ENCODE data around the gene TMEM115. TPM values are rescaled to one million over a fixed set of nuclear protein-coding genes. Genes with fewer than 3 reads are reported as not detected.

The TMEM115 gene
- total RNA-seq, 1 experiment from 2014 or later: 56.6 TPM

GRCh38 chr3:50325113-50325480 is 34.2 kb downstream of the TMEM115 start:
- Histone ChIP-seq H3K9me2 (replicated peaks; ENCODE audit: low read length) (no peaks in the 10 kb centered on the region), H3K36me3 (ENCODE audit: low read depth, low read length) (peaks cover 5% of the 10 kb centered on the region; the same call in 1 of the 2 replicates), H3K79me2 (ENCODE audit: low read length) (peaks cover 28% of the 10 kb centered on the region), H3K4me2 (ENCODE audit: low read length) (no peak overlapping the region), H3K4me1 (ENCODE audit: insufficient read depth, low read length) (peaks cover 15% of the 10 kb centered on the region; the same call in 1 of the 2 replicates), H2AFZ (ENCODE audit: low read length) (no peak overlapping the region), H3K27me3 (ENCODE audit: low read length) (no peaks in the 10 kb centered on the region), H4K20me1 (ENCODE audit: low read length) (no peaks in the 10 kb centered on the region), H3K9me3 (ENCODE audit: low read length) (no peaks in the 10 kb centered on the region), H3K4me3 (ENCODE audit: low read length) (no peak overlapping the region), H3K27ac (ENCODE audit: low read length) (no peak overlapping the region), H3K9ac (ENCODE audit: low read length) (no peak overlapping the region), H3F3A (ENCODE audit: low read length, unreplicated experiment) (no peaks in the 10 kb centered on the region)
- TF ChIP-seq CTCF (conservative IDR thresholded peaks at IDR 0.05; ENCODE audit: low read depth, low read length) (no peak), EZH2phosphoT487 (IDR thresholded peaks at IDR 0.05; ENCODE audit: borderline replicate concordance, low read length) (no peak), EZH2 (IDR thresholded peaks at IDR 0.05; ENCODE audit: low read length, unreplicated experiment) (no peak)
- ChIA-PET POLR2A (ENCODE audit: unreplicated experiment) (interaction anchor here (0.6 kb wide), 1 partner anchor 90 kb away, joined by 5 read pairs; no protein-coding TSS in a partner anchor), CTCF (interaction anchor here (0.6 to 1.0 kb wide), 3 partner anchors 12 to 1673 kb away, joined by 3 to 4 read pairs (median 3); partner anchors contain the start of gene IFRD2)
- intact Hi-C loops (cut with micrococcal nuclease): no loop called here
- ATAC-seq (no peak), DNase-seq (no peak)
- BruUV-seq (replicated peaks): no TSS peak

GRCh38 chr3:50324351-50325112 is 34.8 kb downstream of the TMEM115 start:
- H4K20me1 ChIP-seq (ENCODE audit: low read length): no peaks in the 10 kb centered on the region
- intact Hi-C loops (cut with micrococcal nuclease): loop anchor here (1.0 to 5.0 kb wide), 2 partner anchors 50 to 127 kb away; no protein-coding TSS in a partner anchor
- no peak overlapping the region for H3K27ac ChIP-seq (ENCODE audit: low read length)
- ATAC-seq: peak; percentile 25
- no peak overlapping the region for H3K4me3 ChIP-seq (ENCODE audit: low read length)
- no TSS peak for BruUV-seq (replicated peaks)
- H3K79me2 ChIP-seq (ENCODE audit: low read length): peaks cover 33% of the 10 kb centered on the region
- peaks cover under 1% of the 10 kb centered on the region; the same call in 1 of the 2 replicates for H3K36me3 ChIP-seq (ENCODE audit: low read depth, low read length)
- H2AFZ ChIP-seq (ENCODE audit: low read length): no peak overlapping the region
- peaks cover 21% of the 10 kb centered on the region for H3K4me1 ChIP-seq (ENCODE audit: insufficient read depth, low read length)
- H3K9ac ChIP-seq (ENCODE audit: low read length): no peak overlapping the region
- no peaks in the 10 kb centered on the region for H3F3A ChIP-seq (ENCODE audit: low read length, unreplicated experiment)
- ChIA-PET POLR2A (ENCODE audit: unreplicated experiment) (interaction anchor here (0.6 kb wide), 2 partner anchors 11 to 89 kb away, joined by 5 to 6 read pairs; no protein-coding TSS in a partner anchor), CTCF (interaction anchor here (0.6 to 1.4 kb wide), 7 partner anchors 13 to 1673 kb away, joined by 3 to 7 read pairs (median 4); partner anchors contain the start of genes HYAL1, HYAL3, IFRD2 and NAA80)
- no peak for TF ChIP-seq EZH2 (IDR thresholded peaks at IDR 0.05; ENCODE audit: low read length, unreplicated experiment)
- TF ChIP-seq EZH2phosphoT487 (IDR thresholded peaks at IDR 0.05; ENCODE audit: borderline replicate concordance, low read length): no peak
- peak; percentile 96 for TF ChIP-seq CTCF (conservative IDR thresholded peaks at IDR 0.05; ENCODE audit: low read depth, low read length)
- no peaks in the 10 kb centered on the region for H3K9me2 ChIP-seq (replicated peaks; ENCODE audit: low read length)
- H3K27me3 ChIP-seq (ENCODE audit: low read length): no peaks in the 10 kb centered on the region
- no peaks in the 10 kb centered on the region for H3K9me3 ChIP-seq (ENCODE audit: low read length)
- H3K4me2 ChIP-seq (ENCODE audit: low read length): no peak overlapping the region
- DNase-seq: peak; percentile 80

All from PC-3 (cell line).